GM19455 (cell line): ENCODE data around the gene KLRC3.
"Not testable (repeated sequence)": the region's sequence is repeated elsewhere in the genome, so short reads cannot be mapped to it uniquely, and the experiment has no call there.

Source experiments
- ATAC-seq: cut with Tn5 transposase; IDR thresholded peaks from one replicate; pipeline ENCODE4 v1.9.1; 2021; ENCODE audit not compliant: unreplicated experiment

The KLRC3 gene

DNA sequence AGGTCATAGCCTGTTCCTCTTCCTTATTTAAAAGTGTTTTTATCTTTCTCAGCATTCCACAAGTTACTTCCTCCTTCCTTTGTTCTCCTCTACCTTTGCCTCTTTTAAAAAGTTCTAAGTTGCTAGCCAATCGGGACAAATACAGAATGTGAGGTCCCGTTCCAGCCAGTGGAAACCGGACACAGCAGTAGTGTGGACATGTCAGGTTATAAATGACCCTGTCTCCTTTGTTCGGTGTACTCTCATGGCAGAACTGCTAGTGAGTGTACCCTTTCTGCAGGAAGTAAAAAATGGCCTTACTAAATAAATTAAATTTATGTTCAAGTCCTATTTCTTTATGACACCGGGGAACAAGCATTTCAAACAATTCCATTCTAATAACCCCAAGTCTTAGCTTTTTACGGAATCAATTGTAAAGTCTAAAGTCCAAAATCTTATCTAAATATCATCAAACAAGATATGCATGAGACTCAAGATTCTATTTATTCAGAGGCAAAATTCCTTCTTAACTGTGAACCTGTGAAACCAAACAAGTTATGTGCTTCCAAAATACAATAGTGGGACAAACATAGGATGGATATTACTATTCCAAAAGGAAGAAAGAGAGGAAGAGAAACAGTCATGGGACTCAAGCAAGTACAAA is 48.4 kb downstream of the KLRC3 start:
- not testable (repeated sequence) for ATAC-seq

DNA sequence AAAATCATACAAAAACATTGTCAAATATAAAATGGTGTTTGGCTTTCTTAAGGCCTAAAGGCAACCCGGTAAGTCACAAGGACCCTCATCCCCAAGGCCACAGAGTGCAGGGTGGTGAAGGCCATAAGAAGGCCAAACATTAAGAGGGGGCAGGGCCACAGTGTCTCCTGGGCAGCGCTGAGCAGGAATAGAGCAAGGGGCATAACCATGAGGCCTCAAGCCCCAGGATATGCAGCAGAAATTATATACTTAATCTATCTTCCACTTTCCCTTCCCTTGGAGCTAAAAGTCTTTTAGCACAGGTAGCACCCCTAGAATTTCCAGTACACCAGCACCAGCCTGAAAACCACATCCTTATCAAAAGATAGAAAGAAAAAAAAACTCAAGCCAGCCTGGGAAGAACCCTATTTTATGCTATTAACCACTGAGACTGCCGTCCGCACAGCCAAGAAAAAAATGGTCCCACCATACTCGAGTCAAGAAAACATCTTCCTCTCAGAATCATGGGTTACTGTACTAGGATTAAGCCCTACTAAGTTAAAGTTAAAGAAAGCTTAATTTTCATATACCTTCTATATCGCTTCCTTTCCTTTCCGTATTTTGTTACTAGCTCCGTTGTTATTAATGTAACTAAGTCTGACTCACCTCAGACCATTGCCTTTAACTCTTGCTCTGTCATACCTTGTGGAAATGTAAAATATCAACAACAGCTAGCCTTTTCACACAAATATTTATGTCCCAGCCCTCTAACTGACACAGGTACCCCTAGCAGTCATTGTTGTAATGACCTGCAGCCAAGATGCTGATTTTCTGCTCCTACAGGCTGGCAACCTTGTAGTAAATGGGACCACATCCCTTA is 50.6 kb downstream of the KLRC3 start:
- no peak for ATAC-seq

DNA sequence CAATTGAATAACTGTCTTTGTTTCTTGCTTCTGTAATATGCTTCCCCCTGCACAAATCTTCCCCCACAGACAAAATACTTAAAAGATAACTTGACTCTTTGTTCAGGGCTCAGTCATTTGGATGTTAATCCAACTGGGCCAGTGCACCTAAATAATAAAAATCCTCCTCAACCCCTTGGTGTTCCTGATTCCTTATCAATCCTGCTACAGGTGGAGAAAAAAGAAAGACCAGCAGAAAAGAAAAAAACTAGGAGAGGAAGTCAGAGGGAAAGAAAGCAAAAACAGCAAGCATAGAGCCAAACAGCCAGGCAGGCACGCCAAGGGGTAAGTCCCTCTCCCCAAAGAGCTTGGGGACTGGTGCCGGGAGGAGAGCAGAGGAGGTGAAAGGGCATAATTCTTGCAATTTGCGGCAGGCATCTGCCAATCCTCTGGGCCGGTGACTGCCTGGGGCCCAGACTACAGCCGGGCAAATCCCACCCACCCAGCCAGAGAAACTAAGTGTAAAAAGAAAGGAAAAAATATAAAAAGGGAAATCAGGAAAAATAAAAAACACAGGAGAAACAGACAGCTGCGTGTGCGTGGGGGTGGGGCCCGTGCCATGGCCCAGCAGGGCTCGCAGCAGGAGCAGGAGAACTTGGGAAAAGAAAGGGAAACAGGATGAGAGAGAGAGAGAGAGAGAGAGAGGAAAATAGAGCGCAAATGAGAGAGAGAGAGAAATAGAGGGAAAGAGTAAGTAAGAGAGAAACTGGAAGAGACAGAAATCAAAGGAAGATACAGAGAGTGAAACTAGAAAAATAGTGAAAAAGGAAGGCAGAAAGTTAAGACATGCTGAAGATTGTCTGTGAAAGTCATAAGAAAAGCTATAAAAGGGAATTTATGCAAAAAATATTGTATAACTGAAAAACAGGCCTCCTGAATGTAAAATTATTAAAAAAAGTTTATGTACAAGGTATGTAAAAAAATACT is 51.9 kb downstream of the KLRC3 start:
- ATAC-seq, result no peak

DNA sequence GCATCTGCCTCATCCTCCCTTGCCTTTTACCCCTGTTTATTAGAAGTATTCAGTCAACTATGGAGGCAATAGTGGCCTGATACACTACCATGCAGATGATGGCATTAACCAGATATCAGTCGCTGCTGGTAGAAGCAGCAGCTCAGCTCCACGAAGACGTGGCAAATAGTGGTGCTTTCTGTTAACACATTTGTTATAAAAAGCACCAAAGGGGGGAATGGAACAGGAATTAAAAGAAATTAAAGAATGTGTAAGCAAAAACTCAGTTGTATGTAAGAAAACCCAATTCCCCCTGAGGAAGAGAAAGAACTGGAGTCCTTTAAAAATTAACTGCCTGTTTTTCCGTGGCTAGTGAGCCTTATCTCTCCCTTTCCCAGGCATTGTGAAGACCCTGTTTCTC is 52.7 kb downstream of the KLRC3 start:
- not testable (repeated sequence) for ATAC-seq

DNA sequence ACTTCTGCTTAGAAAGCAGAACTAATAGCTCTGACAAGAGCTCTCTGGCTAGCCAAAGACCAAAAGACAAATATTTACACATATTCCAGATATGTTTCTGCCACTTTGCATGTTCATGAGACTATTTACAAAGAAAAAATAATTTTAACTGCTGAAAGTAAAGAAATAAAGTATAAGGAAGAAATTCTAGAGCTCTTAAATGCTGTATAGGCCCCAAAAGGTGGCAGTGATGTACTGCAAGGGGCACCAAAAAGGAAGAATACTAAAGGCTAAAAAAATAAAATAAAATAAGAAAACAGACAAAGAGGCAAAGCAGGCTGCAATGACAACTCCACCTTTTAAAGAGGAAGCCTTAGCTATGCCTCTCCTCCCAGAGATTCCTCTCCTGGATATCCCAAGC is 53.5 kb downstream of the KLRC3 start:
- ATAC-seq, result no peak

DNA sequence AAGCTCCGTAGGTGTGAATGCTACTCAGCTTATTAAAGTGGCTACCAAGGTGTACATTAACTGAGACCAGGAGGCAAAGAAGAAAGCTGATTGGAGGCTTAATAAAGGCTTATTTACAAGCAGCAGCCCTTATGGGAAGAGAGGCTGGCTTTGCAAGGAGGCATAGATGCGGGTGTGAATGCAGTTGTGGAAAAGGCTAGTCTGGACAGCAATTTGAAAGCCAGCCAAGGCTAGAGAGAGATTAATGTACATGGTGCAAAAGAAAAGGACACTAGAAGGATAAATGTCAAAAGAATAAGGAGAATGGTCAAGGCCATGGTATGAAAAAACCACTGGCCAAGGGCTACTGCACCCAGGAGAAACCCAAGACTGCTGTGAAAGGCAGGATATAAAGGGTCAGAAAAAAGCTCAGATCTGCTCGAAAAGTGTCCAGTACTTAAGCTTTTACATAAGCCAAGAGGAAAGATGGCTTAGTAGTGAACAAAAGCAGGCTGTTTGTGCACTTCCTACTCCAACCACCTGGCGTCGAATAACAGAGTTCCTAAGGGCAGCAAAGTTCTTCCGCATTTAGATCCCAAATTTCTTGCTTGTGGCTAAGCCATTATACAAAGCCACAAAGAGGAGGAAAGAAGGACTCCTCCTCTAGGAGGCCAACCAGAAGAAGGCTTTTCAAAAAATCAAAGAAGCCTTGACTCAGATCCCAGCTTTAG is 54.5 kb downstream of the KLRC3 start:
- no peak for ATAC-seq

DNA sequence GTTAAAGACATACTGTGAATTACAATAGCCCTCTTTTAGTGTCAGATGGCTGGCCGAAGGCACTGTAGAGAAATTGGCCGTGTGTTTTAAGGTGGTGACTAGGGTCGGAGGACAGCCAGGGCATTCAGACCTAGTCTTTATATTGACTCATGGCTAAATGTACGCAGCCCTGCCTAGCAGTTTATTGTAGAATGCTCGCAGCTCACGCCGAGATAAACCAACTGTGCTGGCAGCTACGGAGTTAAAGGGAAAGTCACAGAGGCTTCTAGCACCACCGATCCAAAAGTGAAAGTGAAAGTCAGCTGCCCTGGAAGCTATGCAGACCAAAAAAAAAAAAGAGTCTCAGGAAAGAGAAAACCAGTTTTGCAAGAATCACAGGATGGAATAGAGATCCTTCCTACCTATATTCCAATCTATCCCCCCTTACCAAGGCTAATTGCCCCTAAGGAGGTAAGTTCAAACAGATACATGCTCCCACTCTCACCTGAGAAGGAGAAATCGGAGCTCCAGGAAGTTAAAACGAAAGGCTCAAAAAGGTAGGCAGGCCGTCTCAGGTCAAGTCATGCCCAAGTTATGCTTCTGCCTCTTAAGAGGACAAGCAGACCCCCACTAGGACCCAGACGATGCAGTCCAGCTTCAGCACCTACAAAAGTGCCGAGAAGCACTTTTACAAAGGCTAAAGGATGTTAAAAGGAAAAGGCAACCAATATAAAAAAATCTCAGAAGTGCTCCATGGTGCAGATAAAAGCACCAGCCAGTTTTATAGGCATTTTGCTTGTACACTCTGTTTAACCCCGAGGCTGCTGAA is 55.4 kb downstream of the KLRC3 start:
- ATAC-seq, result peak; percentile 52

DNA sequence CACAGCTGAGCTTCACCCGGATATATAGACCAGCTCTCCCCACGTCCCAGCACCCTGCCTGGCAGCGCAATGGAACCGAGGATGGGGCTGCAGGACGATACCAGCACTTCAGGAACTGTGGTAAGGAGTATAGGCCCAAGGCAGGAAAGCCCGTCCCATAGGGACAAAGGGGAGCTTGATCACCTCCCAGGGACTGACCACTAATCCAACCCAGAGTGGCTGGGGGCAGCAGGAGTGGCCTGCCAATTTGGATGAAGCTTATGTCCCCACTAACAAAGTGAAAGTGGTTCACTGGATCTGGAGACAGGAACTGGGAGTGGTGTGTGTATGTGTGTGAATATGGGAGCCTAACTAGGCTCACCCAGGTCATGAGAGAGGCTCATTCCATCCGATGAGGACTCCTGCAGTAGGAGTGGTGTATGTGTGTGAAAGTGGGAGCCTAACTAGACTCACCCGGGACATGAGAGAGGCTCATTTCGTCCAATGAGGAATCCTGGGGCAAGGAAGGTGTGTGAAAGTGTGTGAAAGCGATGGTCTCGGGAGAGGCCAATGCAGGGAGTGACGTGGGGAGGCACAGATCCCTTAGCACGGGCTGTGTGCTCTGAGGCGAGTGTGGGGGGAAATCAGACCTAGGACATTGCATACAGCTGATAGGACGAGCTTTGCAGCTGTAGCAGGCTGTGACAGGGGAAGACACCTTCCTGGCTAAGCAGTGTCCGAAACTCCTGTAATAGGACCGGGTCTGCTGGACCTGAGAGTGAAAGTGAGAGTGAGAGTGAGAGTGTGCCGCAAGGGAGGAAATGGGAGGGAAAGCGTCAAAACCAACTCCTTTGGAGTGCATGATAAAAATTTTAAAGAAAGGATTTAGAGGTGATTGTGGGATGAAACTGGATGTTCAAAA is 56.2 kb downstream of the KLRC3 start:
- peak; percentile 84 for ATAC-seq

DNA sequence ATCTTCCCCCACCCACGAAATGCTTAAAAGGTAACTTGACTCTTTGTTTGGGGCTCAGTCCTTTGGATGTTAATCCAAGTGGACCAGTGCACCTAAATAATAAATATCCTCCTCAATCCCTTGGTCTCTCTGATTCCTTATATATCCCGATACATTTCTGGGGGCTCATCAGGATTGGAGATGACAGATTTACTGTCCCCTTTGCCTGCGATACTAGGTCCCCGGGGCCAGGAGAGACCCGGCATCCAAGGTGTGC is 56.8 kb downstream of the KLRC3 start:
- ATAC-seq, result no peak

DNA sequence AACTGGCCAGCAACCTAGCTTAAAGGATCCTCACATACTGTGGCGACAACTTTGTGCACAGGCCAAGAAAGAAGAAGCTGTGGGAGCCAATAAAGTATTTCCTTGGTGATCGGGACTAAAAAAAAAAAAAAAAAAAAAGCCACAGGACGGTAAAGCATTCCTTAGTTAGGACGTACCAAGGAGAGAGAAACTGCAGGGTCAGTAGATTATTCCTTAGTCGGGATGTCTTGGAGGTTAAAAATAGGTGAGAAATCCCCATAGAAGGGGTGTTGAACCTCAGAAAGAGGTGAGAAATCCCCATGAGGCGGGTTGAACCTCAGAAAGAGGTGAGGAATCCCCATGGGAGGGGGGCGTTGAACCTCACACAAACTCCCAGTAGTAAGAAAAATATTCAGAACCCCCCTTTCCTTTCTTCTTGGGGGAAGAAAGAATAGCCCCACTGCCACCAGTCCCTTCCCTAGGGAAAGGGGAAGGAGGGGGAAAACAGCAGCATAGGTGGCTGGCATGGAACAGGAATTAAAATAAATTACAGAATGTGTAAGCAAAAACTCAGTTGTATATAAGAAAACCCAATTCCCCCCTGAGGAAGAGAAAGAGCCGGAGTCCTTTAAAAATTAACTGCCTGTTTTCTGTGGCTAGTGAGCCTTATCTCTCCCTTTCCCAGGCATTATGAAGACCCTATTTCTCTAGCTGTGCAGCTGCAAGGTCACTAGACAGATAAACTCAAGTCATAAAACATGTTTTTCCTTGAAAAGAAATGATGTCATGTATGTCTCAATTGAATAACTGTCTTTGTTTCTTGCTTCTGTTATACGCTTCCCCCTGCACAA is 57.4 kb downstream of the KLRC3 start:
- no peak for ATAC-seq

DNA sequence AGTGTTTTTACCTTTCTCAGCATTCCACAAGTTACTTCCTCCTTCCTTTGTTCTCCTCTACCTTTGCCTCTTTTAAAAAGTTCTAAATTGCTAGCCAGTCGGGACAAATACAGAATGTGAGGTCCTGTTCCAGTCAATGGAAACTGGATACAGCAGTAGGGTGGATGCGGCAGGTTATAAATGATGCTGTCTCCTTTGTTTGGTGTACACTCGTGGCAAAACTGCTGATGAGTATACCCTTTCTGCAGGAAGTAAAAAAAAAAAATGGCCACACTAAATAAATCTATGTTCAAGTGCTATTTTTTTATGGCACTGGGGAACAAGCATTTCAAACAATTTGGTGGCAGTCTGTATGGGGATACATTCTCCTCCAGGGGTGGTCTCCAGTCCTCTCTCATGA is 58.1 kb downstream of the KLRC3 start:
- no peak for ATAC-seq
